Body of pancreas (tissue), 4 donors: ENCODE measurements around the gene ERVV-1. TPM values are rescaled to one million over a fixed set of nuclear protein-coding genes. Genes with fewer than 3 reads are reported as not detected.
A peak's percentile ranks its signal among the peaks of the same experiment; 100 is the strongest.

ENCODE experiments used
- ATAC-seq: fragments of 150-250 bp; one replicate; pipeline ENCODE4 v1.9.1; 2016
- DNase-seq, 4 donors: peaks; one replicate each; pipeline ENCODE4 v3.0.0-alpha.2; 2019
- H3K27ac ChIP-seq, 4 donors: fragments of 200-600 bp; sonication (generic); 1 replicate in 3 of 4; 2 replicates in 1 of 4; pipeline versions ENCODE4 v1.5.1 to v1.6.1; 2016 to 2019; ENCODE audit warnings: mild to moderate bottlenecking in 1 of 4, mixed read lengths in 1 of 4, moderate library complexity in 1 of 4
- H3K27me3 ChIP-seq, 2 donors: fragments of 200-600 bp; sonication (generic); one replicate each; pipeline ENCODE4 v1.6.0; 2016; ENCODE audit warnings: mild to moderate bottlenecking in 1 of 2
- H3K36me3 ChIP-seq, 2 donors: fragments of 200-600 bp; sonication (generic); replicated peaks in 1 of 2; 2 replicates each; pipeline ENCODE4 v1.5.1; 2016; ENCODE audit warnings: low read depth in 2 of 2; ENCODE audit not compliant: insufficient read depth in 1 of 2
- H3K4me1 ChIP-seq: fragments of 200-600 bp; sonication (generic); one replicate; pipeline ENCODE4 v1.6.0; 2016
- H3K4me3 ChIP-seq, 2 donors: fragments of 200-600 bp; sonication (generic); 1 replicate in 1 of 2; 2 replicates in 1 of 2; pipeline ENCODE4 v1.5.1; 2016 to 2019
- H3K9me3 ChIP-seq, 3 donors: fragments of 200-600 bp; sonication (generic); 1 replicate in 2 of 3; 2 replicates in 1 of 3; pipeline ENCODE4 v1.5.1; 2016
- CTCF ChIP-seq, 7 experiments: fragments of 450-650 bp in 4 of 7; fragments of 200-600 bp in 3 of 7; sonication (generic) in 3 of 7; IDR thresholded peaks; one replicate each; pipeline ENCODE4 v1.5.1; 2016 to 2019; ENCODE audit warnings: antibody characterized with exemption in 7 of 7
- POLR2A ChIP-seq, 3 donors: fragments of 450-650 bp; IDR thresholded peaks; one replicate each; pipeline ENCODE4 v1.6.1; 2016; ENCODE audit warnings: antibody characterized with exemption in 3 of 3, mild to moderate bottlenecking in 2 of 3
- WGBS, 2 donors: methylation state at CpG; one replicate each; pipeline ENCODE4 v1.1.5; 2017; 5-methylcytosine and 5-hydroxymethylcytosine counted together
- intact Hi-C: fragments of 100-400 bp; cut with DNase I; formaldehyde crosslinking; loops from one replicate; pipeline ENCODE4 v1.15.1; 2023
- total RNA-seq, 2 donors: library from RNA; depleted of rRNA; stranded (reverse); fragments of >200 nt; gene quantifications; one replicate each; pipeline ENCODE4 v1.1.0, GENCODE V29; 2016

ERVV-1 gene
- total RNA-seq, 2 donors from 2014 or later, result not detected

GRCh38 chr19:53034054-53034453, 20.3 kb downstream of the ERVV-1 start:
- H3K36me3 ChIP-seq, result no peaks in the 10 kb centered on the region
- no peaks in the 10 kb centered on the region for H3K27me3 ChIP-seq
- 77 to 83% methylated on average over 2 of the region's 2 CpGs for WGBS, 2 donors
- DNase-seq (no peak), ATAC-seq (no peak)
- H3K9me3 ChIP-seq, result peaks cover 0 to 29% (median 0%) of the 10 kb centered on the region in 3 donors
- no peak overlapping the region for H3K4me3 ChIP-seq
- intact Hi-C loops, result no loop called here
- no peaks in the 10 kb centered on the region for H3K4me1 ChIP-seq
- no peak for TF ChIP-seq POLR2A (IDR thresholded peaks at IDR 0.05)
- TF ChIP-seq CTCF (IDR thresholded peaks at IDR 0.05), result no peak
- H3K27ac ChIP-seq, result no peak overlapping the region

- no peaks in the 10 kb centered on the region for H3K27me3 ChIP-seq
- H3K36me3 ChIP-seq, result no peaks in the 10 kb centered on the region
- H3K4me3 ChIP-seq, result no peak overlapping the region
- WGBS, 2 donors, result 43 to 53% methylated on average over 3 to 4 of the region's 4 CpGs
- no peaks in the 10 kb centered on the region for H3K4me1 ChIP-seq
- no peak overlapping the region for H3K27ac ChIP-seq
- ATAC-seq, result no peak
- intact Hi-C loops, result no loop called here
- H3K9me3 ChIP-seq, result peaks cover 0 to 29% (median 0%) of the 10 kb centered on the region in 3 donors
- no peak for DNase-seq
- no peak for TF ChIP-seq CTCF (IDR thresholded peaks at IDR 0.05)
These were observed 21.4 kb downstream of the ERVV-1 start for GRCh38 chr19:53034948-53035675.

DNA sequence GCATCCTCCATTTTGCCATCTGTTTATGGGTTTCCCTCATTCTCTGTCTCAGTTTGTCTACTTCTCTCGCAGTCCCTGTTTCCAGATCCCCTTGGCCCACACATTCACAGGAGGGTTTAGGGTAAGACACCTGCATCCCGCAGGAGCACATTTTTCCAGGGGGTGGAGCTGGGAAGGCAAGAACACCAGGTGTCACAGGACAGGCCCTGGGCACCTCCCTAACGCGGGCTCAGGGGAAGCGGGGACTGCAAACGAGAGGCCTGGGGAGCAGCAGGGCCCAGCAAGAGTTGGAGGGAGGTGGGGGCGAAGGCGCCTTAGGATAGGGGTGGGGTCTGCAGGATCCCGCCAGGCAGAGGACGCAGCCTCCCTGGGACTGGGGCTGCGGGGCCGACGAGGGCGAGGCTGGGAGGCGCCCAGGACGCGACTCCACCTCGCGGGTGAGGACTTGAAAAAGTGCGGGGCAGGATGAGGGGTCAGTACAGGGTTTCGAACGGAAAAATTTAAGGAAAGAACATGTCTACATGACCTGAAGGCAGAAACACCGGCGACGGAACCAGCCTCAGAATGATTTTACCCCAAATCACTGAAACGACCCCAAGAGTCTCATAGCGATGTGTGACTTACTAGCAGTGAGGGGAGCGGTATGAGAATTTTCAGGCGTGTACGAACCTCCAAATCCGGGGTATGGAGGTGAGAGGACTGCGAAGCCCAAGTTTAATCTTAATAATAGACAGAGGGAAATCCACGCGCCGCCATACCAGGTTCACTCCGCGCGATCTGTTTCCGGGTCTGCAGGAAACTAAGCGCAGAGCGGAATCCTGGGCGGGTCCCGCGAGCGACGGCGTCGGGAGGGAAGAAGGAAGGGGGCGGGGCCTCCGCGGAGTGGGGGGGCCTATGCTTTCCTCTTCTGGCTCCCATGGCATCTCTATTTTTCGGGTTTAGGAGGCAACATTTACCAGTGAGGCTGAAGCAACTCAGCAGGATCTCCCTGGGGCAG, 23.7 kb downstream of the ERVV-1 start:
- DNase-seq (peak; percentile 11 to 30 (median 20)), ATAC-seq (no peak)
- Histone ChIP-seq H3K4me3 (no peak overlapping the region), H3K27ac (no peak overlapping the region), H3K4me1 (no peaks in the 10 kb centered on the region), H3K36me3 (no peaks in the 10 kb centered on the region), H3K27me3 (no peaks in the 10 kb centered on the region), H3K9me3 (peaks cover 0 to 29% (median 0%) of the 10 kb centered on the region in 3 donors)
- intact Hi-C loops, result no loop called here
- WGBS, 2 donors, result 13 to 20% methylated on average over 39 to 52 of the region's 52 CpGs
- TF ChIP-seq POLR2A (IDR thresholded peaks at IDR 0.05) (no peak), CTCF (IDR thresholded peaks at IDR 0.05) (no peak)

- DNase-seq, result no peak
- intact Hi-C loops, result no loop called here
- no peak for TF ChIP-seq POLR2A (IDR thresholded peaks at IDR 0.05)
- no peak for TF ChIP-seq CTCF (IDR thresholded peaks at IDR 0.05)
- Histone ChIP-seq H3K4me3 (no peak overlapping the region), H3K4me1 (no peaks in the 10 kb centered on the region), H3K36me3 (no peaks in the 10 kb centered on the region), H3K27me3 (no peaks in the 10 kb centered on the region), H3K9me3 (peaks cover 0 to 19% (median 0%) of the 10 kb centered on the region in 3 donors), H3K27ac (no peak overlapping the region)
- WGBS, 2 donors, result 50 to 81% methylated on average over 1 of the region's 1 CpG
- ATAC-seq, result no peak
These were observed 27.6 kb downstream of the ERVV-1 start for GRCh38 chr19:53041366-53041765.
